GM03348 (cell line): Measurements from ENCODE around the gene ZMAT1.
"Not testable (repeated sequence)": the region's sequence is repeated elsewhere in the genome, so short reads cannot be mapped to it uniquely, and the experiment has no call there.

Source experiments
- DNase-seq: peaks from one replicate; pipeline ENCODE4 v3.0.0; 2012; ENCODE audit warnings: low spot score

Gene ZMAT1

GRCh38 chrX:101931488-101932248 is at the start of gene ZMAT1:
ZMAT1 (minus strand) TSS chrX:101932027; CDS start chrX:101932008, 19 bp downstream.
- DNase-seq, result peak; percentile 91

GRCh38 chrX:101977106-101977505 is 45.3 kb upstream of the ZMAT1 start:
- DNase-seq, result peak; percentile 6

DNA sequence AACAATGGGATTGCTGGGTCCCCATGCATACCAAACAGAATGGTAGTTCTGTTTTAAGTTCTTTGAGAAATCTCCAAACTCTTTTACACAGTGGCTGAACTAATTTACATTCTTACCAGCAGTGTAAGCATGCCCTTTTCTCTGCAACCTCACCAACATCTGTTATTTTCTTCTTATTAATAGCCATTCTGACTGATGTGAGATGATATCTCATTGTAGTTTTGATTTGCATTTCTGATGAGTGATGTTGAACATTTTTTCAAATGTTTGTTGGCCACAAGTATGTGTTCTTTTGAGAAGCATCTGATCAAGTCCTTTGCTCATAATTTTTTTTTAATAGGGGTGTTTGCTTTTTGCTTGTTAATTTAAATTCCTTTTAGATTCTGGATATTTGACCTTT is 41.2 kb upstream of the ZMAT1 start:
- DNase-seq, result no peak

GRCh38 chrX:101964923-101965539 is 33.2 kb upstream of the ZMAT1 start:
- not testable (repeated sequence) for DNase-seq

- no peak for DNase-seq
Measured at GRCh38 chrX:101958139-101958538, 26.3 kb upstream of the ZMAT1 start.

DNA sequence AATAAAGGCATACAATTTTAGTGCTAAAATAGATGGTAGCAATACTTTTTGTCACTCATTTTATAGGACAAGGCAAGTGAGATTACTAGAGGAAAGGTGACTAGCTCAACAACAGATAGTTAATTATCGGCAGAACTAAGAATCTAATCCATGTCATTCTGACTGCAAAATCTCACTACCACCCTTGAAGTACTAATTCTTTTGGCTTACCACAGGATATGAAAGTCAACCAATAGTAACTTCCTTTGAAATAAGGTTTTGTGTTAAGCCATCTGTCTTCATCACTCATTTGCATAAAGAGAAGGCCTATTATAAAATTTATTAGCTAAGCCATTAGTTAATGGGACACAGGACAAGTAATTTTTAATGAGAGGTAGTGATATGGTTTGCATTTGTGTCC is 25.3 kb upstream of the ZMAT1 start:
- DNase-seq, result no peak

GRCh38 chrX:101956556-101956955 is 24.7 kb upstream of the ZMAT1 start:
- DNase-seq, result no peak

- no peak for DNase-seq
Measured at GRCh38 chrX:101950581-101950980, 18.8 kb upstream of the ZMAT1 start.

DNA sequence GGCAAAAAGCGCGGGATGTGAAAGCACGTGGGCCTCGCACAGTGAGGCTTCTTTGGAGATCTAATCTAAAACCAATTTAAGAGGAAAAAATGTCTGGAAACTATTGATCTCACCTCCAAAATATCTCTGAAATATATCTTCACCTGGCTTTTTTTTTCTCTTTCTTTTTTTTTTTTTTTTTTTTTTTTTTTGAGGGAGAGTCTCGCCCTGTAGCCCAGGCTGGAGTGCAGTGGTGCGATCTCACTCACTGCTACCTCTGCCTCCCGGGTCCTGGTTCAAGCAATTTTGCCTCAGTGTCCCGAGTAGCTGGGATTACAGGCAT is 383 bp upstream of the ZMAT1 start:
- no peak for DNase-seq

GRCh38 chrX:101931136-101931487 is 715 bp downstream of the ZMAT1 start:
- DNase-seq, result no peak

- no peak for DNase-seq
Measured at GRCh38 chrX:101925733-101926132, 6.1 kb downstream of the ZMAT1 start.

DNA sequence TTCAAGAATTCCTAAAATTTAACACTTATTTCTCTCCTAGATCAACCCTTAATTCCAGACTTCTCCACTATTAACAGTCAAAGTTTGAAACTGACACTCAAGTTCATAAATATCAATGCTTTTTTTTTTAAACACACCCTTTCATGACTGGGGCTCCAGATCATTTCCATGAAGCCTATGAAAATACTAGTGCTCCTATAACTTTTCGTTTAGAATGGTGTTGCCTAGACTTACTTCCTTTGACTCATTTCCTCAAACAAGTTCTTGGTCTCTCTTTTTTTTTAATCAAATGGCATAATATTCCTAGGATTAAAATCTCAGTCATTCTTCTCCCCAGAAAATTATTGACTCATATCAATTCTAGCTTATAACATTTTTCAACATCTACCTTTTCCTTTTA is 13.1 kb downstream of the ZMAT1 start:
- no peak for DNase-seq

- DNase-seq, result no peak
Measured at GRCh38 chrX:101906136-101906796, 25.6 kb downstream of the ZMAT1 start.

GRCh38 chrX:101904996-101905395 is 26.8 kb downstream of the ZMAT1 start:
- no peak for DNase-seq
